Esophagus muscularis mucosa (tissue), 4 donors: ENCODE results near the gene MALSU1. TPM values are rescaled to one million over a fixed set of nuclear protein-coding genes. Genes with fewer than 3 reads are reported as not detected.
"Not testable (repeated sequence)": the region's sequence is repeated elsewhere in the genome, so short reads cannot be mapped to it uniquely, and the experiment has no call there.

Experiments
- DNase-seq: peaks from one replicate; pipeline ENCODE4 v3.0.0-alpha.2; 2017; ENCODE audit errors: extremely low spot score
- H3K27ac ChIP-seq, 4 donors: fragments of 200-600 bp; sonication (generic); replicated peaks in 1 of 4; 1 replicate in 3 of 4; 2 replicates in 1 of 4; pipeline ENCODE4 v1.5.1; 2016 to 2019; ENCODE audit warnings: mild to moderate bottlenecking in 1 of 4
- H3K27me3 ChIP-seq, 4 donors: fragments of 200-600 bp; sonication (generic); one replicate each; pipeline versions ENCODE4 v1.5.1 to v1.6.0; 2016 to 2019
- H3K36me3 ChIP-seq, 4 donors: fragments of 200-600 bp; sonication (generic); one replicate each; pipeline ENCODE4 v1.5.1; 2016 to 2019
- H3K4me1 ChIP-seq, 4 donors: fragments of 200-600 bp; sonication (generic); one replicate each; pipeline ENCODE4 v1.5.1; 2016 to 2019
- H3K4me3 ChIP-seq, 4 donors: fragments of 200-600 bp; sonication (generic); 1 replicate in 2 of 4; 2 replicates in 2 of 4; pipeline ENCODE4 v1.5.1; 2016 to 2019; ENCODE audit warnings: mild to moderate bottlenecking in 4 of 4, moderate library complexity in 1 of 4
- H3K9me3 ChIP-seq, 4 donors: fragments of 200-600 bp; sonication (generic); 1 replicate in 3 of 4; 2 replicates in 1 of 4; pipeline ENCODE4 v1.5.1; 2016 to 2019
- CTCF ChIP-seq, 3 experiments: fragments of 200-600 bp in 2 of 3; fragments of 450-650 bp in 1 of 3; sonication (generic) in 2 of 3; IDR thresholded peaks; one replicate each; pipeline ENCODE4 v1.5.1; 2017 to 2019; ENCODE audit warnings: antibody characterized with exemption in 3 of 3, mild to moderate bottlenecking in 2 of 3, moderate library complexity in 1 of 3
- EP300 ChIP-seq: sonication (generic); formaldehyde crosslinking; IDR thresholded peaks from one replicate; pipeline ENCODE4 v1.6.1; 2017; ENCODE audit warnings: antibody characterized with exemption
- POLR2A ChIP-seq: fragments of 450-650 bp; IDR thresholded peaks from one replicate; pipeline ENCODE4 v1.6.1; 2017; ENCODE audit warnings: antibody characterized with exemption, moderate library complexity, mild to moderate bottlenecking, low read depth
- POLR2AphosphoS5 ChIP-seq, 2 donors: sonication (generic); formaldehyde crosslinking; IDR thresholded peaks; one replicate each; pipeline ENCODE4 v1.6.1; 2017; ENCODE audit warnings: antibody characterized with exemption in 2 of 2
- WGBS: methylation state at CpG from one replicate; pipeline ENCODE4 v1.1.5; 2018; 5-methylcytosine and 5-hydroxymethylcytosine counted together
- intact Hi-C: fragments of 100-400 bp; cut with DNase I; formaldehyde crosslinking; loops from one replicate; pipeline ENCODE4 v1.15.1; 2023
- total RNA-seq, 4 donors: library from RNA; depleted of rRNA; stranded (reverse); fragments of >200 nt; gene quantifications; one replicate each; pipeline versions ENCODE4 v1.1.0 to v1.2.1, GENCODE V29; 2016

MALSU1 gene
- total RNA-seq, 4 donors from 2014 or later, result 39.0 to 74.2 (median 63.3) TPM

- intact Hi-C loops, result no loop called here
- DNase-seq, result no peak
- Histone ChIP-seq H3K36me3 (peaks cover 10 to 80% (median 37%) of the 10 kb centered on the region in 4 donors), H3K27me3 (no peaks in the 10 kb centered on the region), H3K4me1 (peaks cover 3 to 26% (median 21%) of the 10 kb centered on the region in 4 donors), H3K27ac (no peak overlapping the region), H3K4me3 (no peak overlapping the region), H3K9me3 (no peaks in the 10 kb centered on the region)
- WGBS, result 90% methylated on average over 2 of the region's 2 CpGs
- TF ChIP-seq CTCF (IDR thresholded peaks at IDR 0.05) (no peak), EP300 (no peak), POLR2A (no peak), POLR2AphosphoS5 (IDR thresholded peaks at IDR 0.05) (no peak)
These were observed 7.9 kb downstream of the MALSU1 start for GRCh38 chr7:23306936-23307521.

GRCh38 chr7:23308754-23309153 is 9.6 kb downstream of the MALSU1 start:
- Histone ChIP-seq H3K36me3 (peaks cover 10 to 62% (median 31%) of the 10 kb centered on the region in 4 donors), H3K9me3 (no peaks in the 10 kb centered on the region), H3K27me3 (no peaks in the 10 kb centered on the region), H3K27ac (no peak overlapping the region), H3K4me3 (no peak overlapping the region), H3K4me1 (peaks cover 2 to 9% (median 6%) of the 10 kb centered on the region in 4 donors)
- TF ChIP-seq EP300, result no peak
- TF ChIP-seq POLR2A, result no peak
- TF ChIP-seq POLR2AphosphoS5 (IDR thresholded peaks at IDR 0.05), result no peak
- no peak for TF ChIP-seq CTCF (IDR thresholded peaks at IDR 0.05)
- no peak for DNase-seq
- 85% methylated on average over 6 of the region's 6 CpGs for WGBS
- intact Hi-C loops, result no loop called here

- H3K4me1 ChIP-seq, H3K27me3 ChIP-seq, intact Hi-C loops, H3K4me3 ChIP-seq, H3K9me3 ChIP-seq, DNase-seq, H3K27ac ChIP-seq: not testable (repeated sequence)
- WGBS, result 68% methylated on average over 2 of the region's 2 CpGs
- peaks cover 10 to 39% (median 28%) of the 10 kb centered on the region in 4 donors for H3K36me3 ChIP-seq
These were observed 13.0 kb downstream of the MALSU1 start for GRCh38 chr7:23312141-23312540.

GRCh38 chr7:23315366-23315765 is 16.2 kb downstream of the MALSU1 start:
- Histone ChIP-seq H3K4me3 (no peak overlapping the region), H3K36me3 (peaks cover 0 to 11% (median 3%) of the 10 kb centered on the region in 4 donors), H3K27ac (no peak overlapping the region), H3K9me3 (no peaks in the 10 kb centered on the region), H3K4me1 (no peaks in the 10 kb centered on the region), H3K27me3 (no peaks in the 10 kb centered on the region)
- WGBS, result 95% methylated on average over 7 of the region's 7 CpGs
- DNase-seq, result no peak
- intact Hi-C loops, result no loop called here
- TF ChIP-seq POLR2AphosphoS5 (IDR thresholded peaks at IDR 0.05), result no peak
- TF ChIP-seq EP300, result no peak

GRCh38 chr7:23331132-23331531 is 32.0 kb downstream of the MALSU1 start:
- H3K27me3 ChIP-seq, result no peaks in the 10 kb centered on the region
- WGBS, result 91% methylated on average over 1 of the region's 1 CpG
- DNase-seq, result no peak
- H3K9me3 ChIP-seq, result no peaks in the 10 kb centered on the region
- intact Hi-C loops, result no loop called here
- H3K27ac ChIP-seq, result no peak overlapping the region
- H3K4me1 ChIP-seq, result peaks cover 16 to 29% (median 22%) of the 10 kb centered on the region in 4 donors
- TF ChIP-seq CTCF (IDR thresholded peaks at IDR 0.05) (no peak), EP300 (no peak), POLR2A (no peak), POLR2AphosphoS5 (IDR thresholded peaks at IDR 0.05) (no peak)
- H3K36me3 ChIP-seq, result no peaks in the 10 kb centered on the region
- no peak overlapping the region for H3K4me3 ChIP-seq

GRCh38 chr7:23332193-23332592 is 33.1 kb downstream of the MALSU1 start:
- H3K9me3 ChIP-seq, result no peaks in the 10 kb centered on the region
- intact Hi-C loops, result no loop called here
- no peaks in the 10 kb centered on the region for H3K27me3 ChIP-seq
- H3K4me3 ChIP-seq, result no peak overlapping the region
- peaks cover 16 to 29% (median 22%) of the 10 kb centered on the region in 4 donors for H3K4me1 ChIP-seq
- no peak overlapping the region for H3K27ac ChIP-seq
- no peaks in the 10 kb centered on the region for H3K36me3 ChIP-seq
- TF ChIP-seq POLR2AphosphoS5 (IDR thresholded peaks at IDR 0.05), result no peak
- TF ChIP-seq CTCF (IDR thresholded peaks at IDR 0.05), result no peak
- TF ChIP-seq POLR2A, result no peak
- TF ChIP-seq EP300, result no peak
- no peak for DNase-seq
